Erythroblast (primary cell): ENCODE results near the gene LGALS7B.

Experiments used
- GATA1 ChIP-seq: IDR thresholded peaks from 2 replicates; pipeline ENCODE4 v1.6.1; 2011; ENCODE audit warnings: low read depth, mild to moderate bottlenecking, control low read depth, low read length, moderate library complexity
- POLR2A ChIP-seq: IDR thresholded peaks from 2 replicates; pipeline ENCODE4 v1.6.1; 2011; ENCODE audit warnings: mild to moderate bottlenecking, low read length

DNA sequence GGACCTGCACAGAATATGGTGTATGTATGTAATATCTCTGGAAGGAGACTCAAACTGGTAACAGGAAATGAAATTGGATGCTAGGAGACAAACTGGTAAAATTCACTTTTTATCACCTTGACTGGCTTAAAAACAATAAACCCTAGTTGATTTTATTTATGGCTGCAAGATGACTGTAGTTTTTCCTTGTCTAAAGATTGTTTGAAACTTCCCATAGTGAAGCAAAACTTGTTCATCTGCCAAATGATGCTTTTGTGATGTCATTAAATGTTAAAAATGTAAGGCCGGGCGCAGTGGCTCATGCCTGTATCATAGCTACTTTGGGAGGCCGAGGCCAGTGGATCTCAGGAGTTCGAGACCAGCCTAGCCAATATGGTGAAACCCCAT lies 45.1 kb downstream of the LGALS7B start:
- TF ChIP-seq POLR2A (no peak), GATA1 (no peak)
